SH-SY5Y (cell line): Measurements from ENCODE around the gene MEF2A.

Experiments used
- GATA2 ChIP-seq: IDR thresholded peaks from 2 replicates; pipeline ENCODE4 v1.6.1; 2011; ENCODE audit warnings: mild to moderate bottlenecking, low read depth, low read length
- GATA3 ChIP-seq: IDR thresholded peaks from 2 replicates; pipeline ENCODE4 v1.6.1; 2011; ENCODE audit warnings: low read depth, mild to moderate bottlenecking, low read length, moderate library complexity

The MEF2A gene

DNA sequence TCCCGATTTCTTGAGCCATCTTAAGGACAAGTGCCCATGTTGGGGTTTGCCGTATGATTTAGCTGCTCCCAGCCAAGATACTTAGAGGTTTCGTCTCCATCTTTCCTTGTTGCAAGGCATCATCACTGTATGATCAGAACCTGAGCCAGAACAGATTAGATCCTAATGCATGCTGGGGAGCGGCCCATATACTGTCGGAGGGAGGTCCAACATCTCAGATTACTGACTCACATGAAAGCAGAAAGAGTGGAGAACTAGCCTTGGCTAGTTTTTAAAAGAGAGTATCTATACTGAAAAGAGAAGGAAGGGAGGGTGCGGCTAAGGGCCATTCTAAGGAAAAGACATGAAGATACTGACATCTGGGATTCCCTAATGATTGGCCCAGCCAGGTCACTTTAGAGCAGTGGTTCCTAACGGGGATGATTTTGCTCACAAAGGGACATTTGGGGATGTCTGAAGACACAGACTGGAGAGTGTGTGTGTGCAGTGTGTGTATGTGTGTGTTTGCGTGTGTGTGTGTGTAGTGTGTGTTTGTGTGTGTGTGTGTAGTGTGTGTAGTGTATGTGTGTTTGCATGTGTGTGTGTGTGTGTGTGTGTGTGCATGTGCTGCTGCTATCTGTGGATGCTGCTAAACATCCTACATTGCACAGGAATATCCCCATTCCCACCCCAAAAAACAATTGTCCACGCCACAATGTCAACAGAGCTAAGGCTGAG is 179.7 kb downstream of the MEF2A start:
- TF ChIP-seq GATA3: no peak
- TF ChIP-seq GATA2: no peak

GRCh38 chr15:99749386-99749785 is 183.6 kb downstream of the MEF2A start:
- no peak for TF ChIP-seq GATA3
- no peak for TF ChIP-seq GATA2

DNA sequence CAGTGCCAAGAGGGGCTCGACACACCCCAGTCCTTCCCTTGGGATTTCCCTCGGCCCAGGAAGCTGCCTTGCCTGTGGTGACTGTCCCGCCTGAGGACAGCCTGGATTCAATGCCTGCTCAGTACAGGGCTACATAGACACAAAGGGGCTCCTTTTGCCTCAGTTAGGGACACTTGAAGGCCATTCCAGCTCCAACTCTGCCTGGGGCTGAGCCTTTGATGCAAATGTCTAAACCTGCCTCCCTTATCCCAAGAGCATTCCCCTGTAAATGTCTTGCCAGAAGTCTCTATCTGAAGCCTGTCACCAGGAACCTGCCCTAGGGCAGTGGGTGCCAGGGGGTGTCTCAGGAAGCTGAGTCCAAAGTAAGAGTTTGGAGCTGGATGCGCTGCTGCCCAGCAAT is 186.8 kb downstream of the MEF2A start:
- TF ChIP-seq GATA3: no peak
- TF ChIP-seq GATA2: no peak

DNA sequence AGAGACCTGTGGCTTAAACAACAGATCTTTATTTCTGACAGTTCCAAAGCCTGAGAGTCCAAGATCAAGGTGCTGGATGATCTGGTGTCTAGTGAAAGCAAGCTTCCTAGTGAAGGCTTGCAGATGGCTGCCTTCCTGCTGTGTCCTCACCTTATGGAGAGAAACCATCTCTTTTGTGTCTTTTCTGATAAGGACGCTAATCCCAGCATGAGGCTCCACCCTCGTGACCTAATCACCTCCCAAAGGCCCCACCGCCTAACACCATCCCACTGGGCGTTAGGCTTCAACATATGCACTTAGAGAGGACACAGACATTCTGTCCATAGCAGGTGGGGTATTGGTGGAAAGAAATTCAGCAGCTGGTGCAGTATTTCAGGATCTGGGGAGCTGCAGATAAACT is 187.3 kb downstream of the MEF2A start:
- TF ChIP-seq GATA2 (no peak), GATA3 (no peak)

- TF ChIP-seq GATA3 (no peak), GATA2 (no peak)
Observed at GRCh38 chr15:99755692-99756409, 190.1 kb downstream of the MEF2A start.

- no peak for TF ChIP-seq GATA2
- no peak for TF ChIP-seq GATA3
Observed at GRCh38 chr15:99762288-99762687, 196.5 kb downstream of the MEF2A start.

GRCh38 chr15:99763827-99764226 is 198.0 kb downstream of the MEF2A start:
- no peak for TF ChIP-seq GATA2
- TF ChIP-seq GATA3: no peak

DNA sequence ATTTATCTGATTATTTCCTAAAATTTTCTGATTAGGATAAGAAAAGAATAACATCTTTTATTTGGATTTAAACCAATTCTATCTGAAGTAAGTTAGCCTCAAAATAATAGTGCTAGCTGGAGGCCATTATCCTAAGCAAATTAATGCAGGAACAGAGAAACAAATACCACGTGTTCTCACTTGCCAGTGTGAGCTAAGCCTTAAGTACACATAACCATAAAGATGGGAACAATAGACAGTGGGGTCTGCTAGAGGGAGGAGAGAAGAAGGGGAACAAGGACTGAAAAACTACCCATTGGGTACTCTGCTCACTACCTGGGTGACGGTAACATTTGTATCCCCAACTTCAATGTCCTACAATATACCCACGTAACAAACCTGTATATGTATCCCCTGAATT is 198.7 kb downstream of the MEF2A start:
- no peak for TF ChIP-seq GATA2
- TF ChIP-seq GATA3: no peak
